IPS-18c (cell line): ENCODE results near the gene PEMT.

Experiments
- H3K4me3 ChIP-seq: 2 replicates; pipeline ENCODE4 v1.7.0; 2013; ENCODE audit warnings: low read depth, mild to moderate bottlenecking, low read length, moderate library complexity; ENCODE audit not compliant: insufficient read depth
- H3K9me3 ChIP-seq: one replicate; pipeline ENCODE4 v1.6.1; 2013; ENCODE audit warnings: mild to moderate bottlenecking, low read length, moderate library complexity; ENCODE audit not compliant: control insufficient read depth, insufficient read depth

The PEMT gene

DNA sequence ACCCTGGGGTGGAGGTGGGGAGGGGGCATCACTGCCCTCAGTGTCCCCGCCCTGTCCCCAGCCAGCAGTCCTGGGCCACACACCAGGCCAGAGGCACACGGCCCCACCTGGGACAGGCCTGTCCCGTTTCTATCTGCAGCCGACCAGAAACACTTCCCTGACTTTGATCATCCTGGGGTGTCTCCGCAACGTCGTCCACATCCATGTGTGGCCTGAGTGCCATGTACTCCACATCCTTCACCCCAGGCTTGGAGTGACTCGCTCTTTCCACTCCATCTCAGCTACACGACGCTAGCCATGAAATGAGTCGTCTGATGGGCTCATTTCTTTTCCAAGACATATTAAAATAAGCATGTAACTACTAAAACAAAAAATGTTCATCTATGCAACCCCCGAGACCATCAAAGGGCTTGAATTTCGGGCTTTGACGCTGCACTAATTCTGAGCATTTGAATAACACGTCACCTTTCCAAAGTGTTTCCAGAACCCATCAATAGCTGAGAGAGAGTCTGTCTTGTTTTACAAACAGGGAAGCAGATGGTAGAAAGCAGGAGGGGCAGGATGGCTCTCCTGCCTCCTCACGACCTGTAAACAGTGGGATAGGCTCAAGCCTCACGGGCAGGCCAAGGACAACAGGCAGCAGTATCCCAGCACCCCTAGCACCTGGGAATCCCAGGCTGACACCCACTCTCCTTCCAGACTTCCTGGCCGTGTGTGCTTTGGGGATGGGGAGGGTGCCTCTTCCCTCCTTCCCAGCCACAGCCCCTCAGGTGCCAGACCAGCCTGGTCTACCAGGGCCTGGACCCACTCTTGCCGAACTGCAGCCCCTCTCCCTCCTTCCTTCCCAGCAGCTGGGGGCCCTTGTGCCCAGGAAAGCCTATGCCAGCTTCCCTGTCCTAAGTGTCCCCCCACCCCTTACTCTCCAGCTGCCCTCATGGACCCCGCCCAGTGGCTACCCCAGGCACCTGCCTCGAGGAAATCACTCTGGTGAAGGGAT lies 75.3 kb downstream of the PEMT start:
- Histone ChIP-seq H3K4me3 (no peak overlapping the region), H3K9me3 (no peaks in the 10 kb centered on the region)

GRCh38 chr17:17514993-17515933 lies 76.2 kb downstream of the PEMT start:
- Histone ChIP-seq H3K9me3 (no peaks in the 10 kb centered on the region), H3K4me3 (no peak overlapping the region)

DNA sequence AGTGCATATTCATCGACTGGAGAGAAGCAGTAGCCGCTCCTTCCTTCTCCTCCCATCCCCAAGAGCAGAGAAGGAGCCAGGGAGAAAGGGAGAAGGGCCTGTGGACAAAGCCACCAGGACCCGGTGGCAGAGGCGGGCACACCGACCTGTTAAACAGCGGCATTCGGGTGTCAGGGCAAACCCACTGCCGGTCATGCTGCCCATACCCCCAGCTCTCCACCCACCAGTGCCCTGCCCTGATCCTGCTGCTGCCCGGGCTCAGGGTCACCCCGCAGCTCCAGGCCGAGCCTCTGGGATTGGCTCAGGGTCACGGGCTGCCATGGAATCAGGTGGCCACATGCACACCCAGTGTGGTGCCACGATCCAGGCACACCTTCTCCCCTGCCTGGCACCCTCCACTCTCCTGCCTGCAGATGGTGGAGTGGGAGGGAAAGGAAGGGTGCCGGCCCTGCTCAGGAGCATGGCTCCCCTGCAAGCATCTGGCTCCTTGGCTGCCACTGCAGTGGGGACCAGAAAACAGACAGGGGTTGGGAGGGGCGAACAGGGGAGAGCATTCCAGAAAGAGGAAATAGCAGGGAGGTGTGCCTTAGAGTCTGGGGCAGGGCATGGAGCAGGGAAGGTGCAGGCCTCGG lies 77.0 kb downstream of the PEMT start:
- Histone ChIP-seq H3K9me3 (no peaks in the 10 kb centered on the region), H3K4me3 (no peak overlapping the region)

DNA sequence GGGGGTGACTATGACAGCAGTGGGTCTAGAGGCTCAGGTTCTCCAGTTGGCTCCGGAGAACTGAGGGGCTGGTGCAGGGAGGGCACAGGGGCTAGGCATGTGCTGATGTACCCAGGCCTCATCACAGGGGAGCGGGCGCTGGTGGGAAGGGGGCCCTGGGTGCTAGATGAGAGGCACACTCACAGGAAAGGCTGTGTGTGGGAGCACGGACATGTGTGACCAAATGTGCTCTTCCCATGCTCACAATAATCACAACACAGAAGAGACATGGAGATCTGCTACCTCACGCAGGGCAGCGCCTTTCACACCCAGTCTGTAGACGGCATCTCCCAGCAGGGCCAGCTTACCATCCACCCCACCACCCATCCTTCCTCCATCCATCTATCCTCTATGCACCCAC lies 77.9 kb downstream of the PEMT start:
- H3K4me3 ChIP-seq, result no peak overlapping the region
- H3K9me3 ChIP-seq, result no peaks in the 10 kb centered on the region

DNA sequence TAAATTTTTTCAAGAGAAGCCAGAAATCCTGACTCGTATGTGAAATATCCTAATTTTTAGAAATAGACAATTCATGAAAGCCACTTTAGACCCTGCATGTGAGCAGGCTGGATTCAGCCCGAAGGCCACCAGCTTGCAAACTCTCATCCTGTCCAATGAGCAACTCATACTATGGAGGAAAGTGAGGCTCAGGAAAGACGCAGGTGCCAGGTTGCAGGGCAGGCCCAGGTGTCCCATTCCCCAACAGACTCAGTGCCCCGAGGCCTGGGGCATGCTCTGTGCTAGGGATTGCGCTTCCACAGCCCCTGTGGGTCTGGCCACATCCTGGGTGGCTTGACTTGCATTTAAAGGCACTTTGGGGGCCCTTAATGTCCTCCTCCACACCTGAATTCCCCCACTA lies 78.6 kb downstream of the PEMT start:
- no peaks in the 10 kb centered on the region for H3K9me3 ChIP-seq
- no peak overlapping the region for H3K4me3 ChIP-seq

DNA sequence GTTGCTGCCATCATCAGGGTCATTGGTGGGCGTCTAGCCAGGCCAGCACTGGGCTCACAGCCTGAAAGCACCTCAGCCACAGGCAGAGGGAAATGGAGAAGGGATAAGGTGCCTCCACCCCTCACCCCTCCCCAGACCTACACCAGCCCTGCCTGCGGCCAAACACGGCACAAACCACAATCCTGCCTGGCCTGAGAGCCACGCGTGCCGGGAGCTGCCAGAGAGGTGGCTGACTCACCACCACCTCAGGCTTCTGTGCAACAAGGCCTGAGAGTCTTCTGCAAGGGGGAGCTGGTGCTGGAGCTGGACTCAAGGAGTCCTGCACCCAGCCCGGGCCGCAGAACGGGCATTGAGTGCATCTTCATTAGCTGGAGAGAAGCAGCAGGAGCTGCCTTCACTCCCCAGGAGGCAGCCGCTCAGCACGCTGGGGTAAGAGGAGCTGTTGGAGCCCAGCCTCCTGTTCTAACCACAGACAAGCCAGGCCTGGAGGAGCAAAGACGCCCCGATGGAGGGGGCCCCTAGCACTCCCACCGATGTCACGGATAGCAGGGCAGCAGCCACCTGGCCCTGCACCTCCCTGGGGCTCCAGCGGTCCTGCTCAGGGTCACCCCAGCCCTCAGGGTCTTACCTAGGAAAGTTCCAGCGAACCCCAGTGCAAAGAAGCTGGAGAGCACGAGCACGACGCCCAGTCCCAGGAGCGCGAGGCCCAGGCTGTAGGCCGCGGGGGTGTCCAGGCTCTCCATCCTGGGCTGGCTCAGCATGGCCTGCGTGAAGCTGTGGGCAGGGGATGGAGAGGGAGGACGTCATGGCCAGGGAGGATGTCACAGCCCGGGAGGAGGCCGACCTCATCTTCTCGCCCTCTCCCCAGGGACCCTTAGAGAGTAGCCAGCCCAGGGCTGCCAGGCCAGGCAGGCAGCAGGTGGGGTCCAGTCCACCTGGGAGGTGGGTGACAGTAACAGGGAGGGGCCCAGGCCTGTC lies 79.3 kb downstream of the PEMT start:
- no peaks in the 10 kb centered on the region for H3K9me3 ChIP-seq
- no peak overlapping the region for H3K4me3 ChIP-seq

DNA sequence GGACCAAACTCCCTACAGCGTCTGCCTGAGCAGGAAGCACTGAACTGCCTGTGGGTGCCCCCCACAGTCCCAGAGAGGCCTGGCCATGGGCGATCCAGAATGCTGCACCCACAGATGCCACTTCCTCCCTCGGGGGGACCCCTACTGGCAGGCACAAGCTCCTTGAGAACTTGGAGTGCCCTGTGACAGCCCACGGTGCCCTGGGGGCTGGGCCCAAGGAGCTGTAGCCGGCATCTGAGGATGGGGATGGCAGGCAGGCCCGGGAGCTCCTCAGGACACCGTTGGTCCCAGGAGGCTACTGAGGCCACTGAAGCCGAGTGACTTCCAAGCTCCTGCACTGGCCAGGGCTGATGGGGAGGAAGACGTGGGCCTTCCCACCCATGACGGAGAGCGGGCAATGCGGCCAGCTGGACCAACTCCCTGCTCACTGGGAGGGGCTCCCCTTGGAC lies 80.2 kb downstream of the PEMT start:
- H3K4me3 ChIP-seq, result no peak overlapping the region

DNA sequence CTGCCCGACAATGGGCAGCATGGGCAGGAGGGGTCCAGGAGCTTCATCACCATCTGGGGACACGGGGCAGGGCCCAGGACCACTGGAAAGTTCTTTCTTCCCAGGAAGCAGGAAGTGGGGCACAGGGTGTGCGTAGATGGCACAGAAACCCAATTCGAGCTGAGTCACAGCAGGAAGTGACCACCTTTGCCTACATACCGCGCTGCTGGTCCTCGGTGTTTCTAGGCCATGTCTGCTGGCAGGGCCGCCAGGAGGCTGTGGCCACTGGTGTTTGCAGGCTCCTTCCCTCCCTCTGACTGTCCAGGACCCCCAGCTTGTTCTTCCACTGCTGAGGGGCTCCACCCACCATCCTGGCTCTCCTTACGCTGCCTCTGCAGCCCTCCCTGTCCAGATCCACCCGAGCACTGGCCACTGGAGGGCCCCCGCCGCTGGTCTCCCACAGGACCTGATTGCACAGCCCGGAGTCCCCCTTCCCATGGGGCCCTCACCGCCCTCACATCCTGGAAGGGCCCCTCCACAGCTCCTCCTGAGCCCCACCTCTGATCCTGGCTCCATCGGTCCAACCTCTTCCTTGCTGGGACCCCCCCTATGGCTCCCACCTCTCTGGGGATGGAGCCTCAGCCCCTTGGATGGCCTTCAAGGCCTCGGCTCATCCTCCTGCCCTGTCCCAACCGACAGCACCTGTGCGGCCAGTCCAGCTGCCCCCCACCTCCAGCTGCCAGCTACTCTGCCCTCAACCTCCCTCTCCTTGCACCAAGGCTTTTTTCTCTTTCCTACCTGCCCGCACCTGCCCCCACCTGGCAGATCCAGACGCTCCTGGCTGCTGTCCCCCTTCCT lies 80.8 kb downstream of the PEMT start:
- Histone ChIP-seq H3K9me3 (no peaks in the 10 kb centered on the region), H3K4me3 (no peak overlapping the region)

More for the DNA sequence above, 80.2 kb downstream of the PEMT start:
- no peaks in the 10 kb centered on the region for H3K9me3 ChIP-seq

GRCh38 chr17:17509601-17510425 lies 81.7 kb downstream of the PEMT start:
- Histone ChIP-seq H3K4me3 (no peak overlapping the region), H3K9me3 (no peaks in the 10 kb centered on the region)

- H3K4me3 ChIP-seq, result no peak overlapping the region
These were observed 82.6 kb downstream of the PEMT start for GRCh38 chr17:17508646-17509591.

DNA sequence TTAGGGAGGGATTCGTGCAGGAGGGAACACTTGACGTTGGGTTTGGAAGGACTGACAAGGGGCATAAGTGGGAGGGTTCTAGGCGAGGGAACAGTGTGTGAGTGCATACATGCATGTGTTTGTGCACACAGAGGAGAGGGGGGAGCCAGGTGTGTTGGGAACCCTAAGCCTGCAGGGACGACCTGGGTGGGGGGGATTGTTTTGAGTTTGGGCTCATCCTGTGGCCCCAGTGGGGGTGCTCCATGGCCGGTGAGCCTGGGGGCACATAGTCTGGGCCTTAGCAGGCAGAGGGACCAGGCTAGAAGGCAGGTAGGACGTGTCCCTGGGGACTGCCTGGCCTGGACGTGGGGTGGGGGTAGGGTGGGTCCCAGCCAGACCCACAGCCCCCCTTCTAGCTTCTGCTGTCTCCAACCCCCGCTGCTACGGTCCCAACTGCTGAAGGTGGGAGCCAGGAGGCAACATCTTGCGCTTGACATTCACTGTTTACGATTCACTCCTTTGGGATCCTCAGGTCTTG lies 83.4 kb downstream of the PEMT start:
- H3K9me3 ChIP-seq, result no peaks in the 10 kb centered on the region
- no peak overlapping the region for H3K4me3 ChIP-seq

More at GRCh38 chr17:17508646-17509591, 82.6 kb downstream of the PEMT start:
- no peaks in the 10 kb centered on the region for H3K9me3 ChIP-seq

GRCh38 chr17:17507465-17508011 lies 84.0 kb downstream of the PEMT start:
- Histone ChIP-seq H3K9me3 (no peaks in the 10 kb centered on the region), H3K4me3 (no peak overlapping the region)

- Histone ChIP-seq H3K9me3 (no peaks in the 10 kb centered on the region), H3K4me3 (no peak overlapping the region)
These were observed 84.5 kb downstream of the PEMT start for GRCh38 chr17:17506893-17507464.
